HL-60 (cell line): ENCODE data around the gene BCAS4.

Experiments used
- CTCF ChIP-seq: IDR thresholded peaks from one replicate; pipeline ENCODE4 v1.5.1; 2011; ENCODE audit warnings: low read length, control low read depth, inconsistent platforms; ENCODE audit not compliant: insufficient read depth
- POLR2AphosphoS5 ChIP-seq: IDR thresholded peaks from 2 replicates; pipeline ENCODE4 v1.6.1; 2012; ENCODE audit warnings: low read depth
- TF ChIP-seq, protein P1 (sequence below): IDR thresholded peaks from 2 replicates; pipeline ENCODE4 v1.6.1; 2012; ENCODE audit warnings: low read depth; ENCODE audit not compliant: insufficient replicate concordance

DNA sequence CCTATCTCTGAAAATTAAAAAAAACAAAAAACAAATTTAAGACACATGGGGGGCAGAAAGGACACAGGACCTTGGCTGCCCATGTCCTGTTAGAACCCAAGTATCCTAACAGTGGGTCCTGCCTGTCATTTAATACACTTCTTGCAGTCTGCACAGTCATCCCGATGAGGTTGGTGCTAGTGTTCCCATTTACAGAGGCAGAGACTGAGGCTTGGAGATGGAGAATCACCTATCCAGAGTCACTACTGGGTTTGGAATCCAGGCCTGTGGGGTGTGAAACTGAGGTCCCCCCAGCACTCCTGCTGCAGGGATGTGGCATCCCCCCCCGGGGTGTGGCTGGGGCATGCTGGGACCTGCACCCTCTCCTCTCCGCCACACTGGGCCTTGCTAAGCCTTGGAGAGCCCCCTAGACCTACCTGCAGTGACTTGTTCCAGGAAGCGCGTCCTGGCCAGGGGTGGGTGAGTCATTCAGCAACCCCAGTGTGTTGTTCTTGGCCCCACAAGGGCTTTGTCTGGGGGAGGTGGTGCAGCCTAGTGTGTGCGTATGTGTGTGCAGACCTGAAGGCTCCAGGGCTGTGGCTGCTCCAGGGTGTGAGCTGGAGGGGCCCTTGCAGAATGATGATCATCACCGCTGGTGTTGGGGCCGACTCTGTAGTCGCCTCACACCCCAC, 49.7 kb downstream of the BCAS4 start:
- TF ChIP-seq CTCF, result no peak
- TF ChIP-seq POLR2AphosphoS5, result no peak
- TF ChIP-seq, protein P1, sequence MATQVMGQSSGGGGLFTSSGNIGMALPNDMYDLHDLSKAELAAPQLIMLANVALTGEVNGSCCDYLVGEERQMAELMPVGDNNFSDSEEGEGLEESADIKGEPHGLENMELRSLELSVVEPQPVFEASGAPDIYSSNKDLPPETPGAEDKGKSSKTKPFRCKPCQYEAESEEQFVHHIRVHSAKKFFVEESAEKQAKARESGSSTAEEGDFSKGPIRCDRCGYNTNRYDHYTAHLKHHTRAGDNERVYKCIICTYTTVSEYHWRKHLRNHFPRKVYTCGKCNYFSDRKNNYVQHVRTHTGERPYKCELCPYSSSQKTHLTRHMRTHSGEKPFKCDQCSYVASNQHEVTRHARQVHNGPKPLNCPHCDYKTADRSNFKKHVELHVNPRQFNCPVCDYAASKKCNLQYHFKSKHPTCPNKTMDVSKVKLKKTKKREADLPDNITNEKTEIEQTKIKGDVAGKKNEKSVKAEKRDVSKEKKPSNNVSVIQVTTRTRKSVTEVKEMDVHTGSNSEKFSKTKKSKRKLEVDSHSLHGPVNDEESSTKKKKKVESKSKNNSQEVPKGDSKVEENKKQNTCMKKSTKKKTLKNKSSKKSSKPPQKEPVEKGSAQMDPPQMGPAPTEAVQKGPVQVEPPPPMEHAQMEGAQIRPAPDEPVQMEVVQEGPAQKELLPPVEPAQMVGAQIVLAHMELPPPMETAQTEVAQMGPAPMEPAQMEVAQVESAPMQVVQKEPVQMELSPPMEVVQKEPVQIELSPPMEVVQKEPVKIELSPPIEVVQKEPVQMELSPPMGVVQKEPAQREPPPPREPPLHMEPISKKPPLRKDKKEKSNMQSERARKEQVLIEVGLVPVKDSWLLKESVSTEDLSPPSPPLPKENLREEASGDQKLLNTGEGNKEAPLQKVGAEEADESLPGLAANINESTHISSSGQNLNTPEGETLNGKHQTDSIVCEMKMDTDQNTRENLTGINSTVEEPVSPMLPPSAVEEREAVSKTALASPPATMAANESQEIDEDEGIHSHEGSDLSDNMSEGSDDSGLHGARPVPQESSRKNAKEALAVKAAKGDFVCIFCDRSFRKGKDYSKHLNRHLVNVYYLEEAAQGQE, result no peak
